GM21423 (cell line): ENCODE measurements around the gene MAU2.
"Not testable (repeated sequence)": the region's sequence is repeated elsewhere in the genome, so short reads cannot be mapped to it uniquely, and the experiment has no call there.

Experiments
- ATAC-seq: cut with Tn5 transposase; IDR thresholded peaks from one replicate; pipeline ENCODE4 v1.9.1; 2021; ENCODE audit warnings: mild to moderate bottlenecking, moderate library complexity; ENCODE audit not compliant: unreplicated experiment

The MAU2 gene

DNA sequence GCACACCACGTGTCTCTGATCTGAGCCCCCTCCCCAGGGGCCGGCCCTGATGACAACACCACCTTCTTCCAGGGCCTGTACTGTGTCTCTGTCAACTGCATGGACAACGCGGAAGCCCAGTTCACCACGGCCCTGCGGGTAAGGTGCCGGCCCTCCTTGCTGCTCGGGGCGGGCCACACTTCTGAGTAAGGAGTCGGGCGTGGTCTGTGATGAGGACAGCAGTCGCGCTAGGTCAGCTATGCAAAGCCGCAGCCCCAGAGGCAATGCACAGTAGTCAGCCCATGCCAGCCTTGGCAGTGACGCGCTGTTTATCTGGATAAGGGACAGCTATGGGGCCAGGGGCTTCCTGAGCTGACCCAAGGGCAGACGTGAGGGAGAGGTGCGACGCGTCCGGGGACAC lies 24.6 kb downstream of the MAU2 start:
- no peak for ATAC-seq

DNA sequence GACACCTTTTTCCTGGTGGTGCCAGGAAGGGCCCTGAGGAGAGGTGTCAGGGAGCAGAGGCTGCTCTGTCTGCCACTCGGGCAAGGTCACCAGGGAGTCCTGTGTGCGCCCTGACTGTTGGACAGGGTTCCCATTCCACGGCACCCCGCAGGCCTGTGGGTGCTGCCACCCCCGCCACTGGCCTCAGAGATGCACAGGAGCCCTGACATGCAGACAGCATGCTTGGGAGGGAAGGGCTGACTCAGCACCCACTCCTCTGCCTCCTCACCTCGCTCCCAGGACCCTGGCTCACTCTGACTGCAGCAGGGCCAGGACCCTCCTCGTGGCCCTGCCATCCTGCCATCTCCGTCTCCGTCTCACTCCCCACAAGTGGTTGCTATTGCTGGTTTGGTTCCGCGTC lies 25.3 kb downstream of the MAU2 start:
- ATAC-seq: no peak

DNA sequence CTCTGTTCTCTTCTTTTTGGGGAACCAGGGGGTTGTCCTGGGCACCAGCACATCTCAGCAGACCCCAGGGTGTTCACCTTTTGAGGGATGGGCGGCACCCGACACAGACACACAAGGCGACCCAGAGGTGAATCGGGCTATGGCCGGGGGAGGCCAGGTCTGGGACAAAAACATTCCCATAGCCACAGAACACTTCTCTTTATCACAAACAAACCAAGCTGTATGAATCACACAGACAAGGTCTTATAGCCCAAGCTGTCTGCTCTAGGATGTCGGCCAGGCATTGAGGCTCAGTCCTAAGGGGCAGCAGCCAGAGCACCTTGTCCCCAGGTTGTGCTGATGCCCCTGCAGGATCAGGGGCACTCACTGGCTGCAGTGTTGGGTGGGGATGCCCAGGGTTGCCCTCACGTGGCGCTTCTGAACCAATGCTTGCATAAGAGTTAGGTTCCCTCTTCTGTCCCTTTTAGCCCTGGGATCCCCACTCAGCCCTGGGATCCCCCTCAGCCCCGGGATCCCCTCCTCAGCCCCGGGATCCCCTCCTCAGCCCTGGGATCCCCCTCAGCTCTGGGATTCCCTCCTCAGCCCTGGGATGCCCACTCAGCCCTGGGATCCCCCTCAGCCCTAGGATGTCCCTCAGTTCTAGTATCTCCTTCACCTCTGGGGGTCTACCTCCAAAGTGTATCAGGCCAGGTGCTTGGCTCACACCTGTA lies 26.9 kb downstream of the MAU2 start:
- no peak for ATAC-seq

DNA sequence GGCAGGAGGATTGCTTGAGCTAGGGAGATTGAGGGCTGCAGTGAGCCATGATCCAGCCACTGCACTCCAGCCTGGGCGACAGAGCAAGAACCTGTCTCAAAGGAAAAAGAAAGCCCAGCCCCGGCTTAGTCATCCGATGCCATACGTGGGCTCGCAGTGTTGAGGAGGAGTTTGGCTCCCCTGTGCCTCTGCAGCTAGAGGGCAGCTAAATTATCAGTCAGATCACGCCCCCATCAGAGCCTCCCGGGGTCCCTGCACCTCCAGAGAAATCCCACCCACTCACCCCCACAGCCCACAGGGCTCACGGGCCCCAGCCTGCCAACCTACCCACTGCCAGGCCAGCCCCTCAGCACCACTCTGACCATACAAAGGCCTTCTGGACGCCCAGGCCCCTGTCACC lies 27.6 kb downstream of the MAU2 start:
- no peak for ATAC-seq

DNA sequence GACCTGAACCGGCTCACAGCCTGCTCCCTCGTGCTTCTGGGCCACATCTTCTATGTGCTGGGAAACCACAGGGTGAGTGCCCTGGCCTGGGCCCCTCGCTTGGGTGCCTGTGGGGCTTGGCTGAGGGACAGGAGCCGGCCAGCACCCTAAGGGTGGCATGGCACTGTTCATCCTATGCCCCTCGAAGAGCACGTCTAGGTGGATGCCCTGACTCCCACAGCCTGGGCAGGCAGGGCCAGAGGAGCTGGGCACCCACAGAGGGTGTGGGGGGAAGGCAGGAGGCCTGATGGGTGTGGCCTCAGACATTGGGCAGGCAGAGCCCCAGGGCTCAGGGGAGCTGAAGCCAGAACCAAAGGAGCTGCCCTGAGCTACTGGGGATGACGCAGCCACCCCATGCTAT lies 28.7 kb downstream of the MAU2 start:
- no peak for ATAC-seq

DNA sequence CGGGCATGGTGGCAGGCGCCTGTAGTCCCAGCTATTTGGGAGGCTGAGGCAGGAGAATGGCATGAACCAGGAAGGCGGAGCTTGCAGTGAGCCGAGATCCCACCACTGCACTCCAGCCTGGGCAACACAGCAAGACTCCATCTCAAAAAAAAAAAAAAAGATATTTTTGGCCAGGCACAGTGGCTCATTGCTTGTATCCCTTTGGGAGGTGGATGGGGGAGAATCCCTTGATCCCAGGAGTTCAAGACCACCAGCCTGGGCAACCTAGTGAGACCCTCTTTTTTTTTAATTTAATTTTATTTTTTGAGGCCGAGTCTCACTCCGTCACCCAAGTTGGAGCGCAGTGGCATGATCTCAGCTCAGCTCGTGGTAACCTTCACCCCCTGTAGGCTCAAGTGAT lies 30.1 kb downstream of the MAU2 start:
- ATAC-seq: not testable (repeated sequence)

DNA sequence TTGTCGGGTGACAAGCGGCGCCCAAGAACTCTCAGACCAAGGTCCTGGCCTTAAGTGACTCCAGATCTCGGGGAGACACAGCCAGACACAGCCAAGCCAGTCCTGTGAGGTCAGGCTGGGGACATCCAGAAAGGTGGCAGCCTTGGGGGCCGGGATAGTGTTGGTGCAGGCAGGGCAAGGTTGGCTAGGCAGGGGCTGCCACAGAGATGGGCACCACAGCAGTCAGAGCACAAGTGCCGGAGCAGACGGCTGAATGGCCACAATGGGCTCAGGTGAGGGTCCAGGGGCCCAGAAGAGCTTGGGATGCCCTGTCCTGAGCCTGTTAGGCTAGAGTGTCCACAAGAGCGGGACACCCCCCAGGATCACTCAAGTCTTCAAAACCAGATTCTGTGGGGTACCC lies 32.2 kb downstream of the MAU2 start:
- ATAC-seq: no peak

DNA sequence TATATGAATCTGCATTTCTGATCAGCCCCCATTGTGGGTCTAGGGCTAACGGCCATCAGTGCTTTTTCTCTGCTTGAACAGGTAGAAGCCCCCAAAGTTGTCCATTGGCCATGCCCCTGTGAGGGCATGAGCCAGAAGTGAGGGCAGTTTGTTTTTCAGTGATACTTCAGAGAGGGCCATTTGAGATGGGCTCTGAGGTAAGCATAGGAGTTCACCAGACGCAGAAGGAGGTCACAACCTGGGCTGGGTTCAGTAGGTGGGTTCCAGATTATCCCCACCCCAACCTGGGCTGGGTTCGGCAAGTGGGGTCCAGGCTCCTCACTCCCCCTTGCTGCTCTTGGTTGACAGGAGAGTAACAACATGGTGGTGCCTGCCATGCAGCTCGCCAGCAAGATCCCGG lies 33.4 kb downstream of the MAU2 start:
- no peak for ATAC-seq

DNA sequence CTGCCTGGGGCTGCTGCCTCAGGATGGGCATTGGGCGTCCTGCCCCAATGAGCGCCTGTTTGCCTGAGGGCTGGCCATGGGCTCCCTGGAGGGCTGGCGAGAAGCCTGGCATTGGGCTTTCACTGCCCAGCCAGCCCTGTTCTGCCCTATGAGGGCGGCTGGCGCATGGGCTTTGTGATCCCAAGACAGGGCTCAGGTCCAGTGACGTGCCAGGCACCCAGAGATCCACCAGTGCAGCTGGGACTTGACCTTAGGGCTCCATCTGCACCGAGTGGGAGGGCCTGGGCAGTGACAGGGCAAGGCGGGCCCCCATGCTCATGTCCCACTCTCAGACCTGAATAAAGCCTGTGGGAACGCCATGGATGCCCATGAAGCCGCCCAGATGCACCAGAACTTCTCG lies 34.3 kb downstream of the MAU2 start:
- no peak for ATAC-seq

DNA sequence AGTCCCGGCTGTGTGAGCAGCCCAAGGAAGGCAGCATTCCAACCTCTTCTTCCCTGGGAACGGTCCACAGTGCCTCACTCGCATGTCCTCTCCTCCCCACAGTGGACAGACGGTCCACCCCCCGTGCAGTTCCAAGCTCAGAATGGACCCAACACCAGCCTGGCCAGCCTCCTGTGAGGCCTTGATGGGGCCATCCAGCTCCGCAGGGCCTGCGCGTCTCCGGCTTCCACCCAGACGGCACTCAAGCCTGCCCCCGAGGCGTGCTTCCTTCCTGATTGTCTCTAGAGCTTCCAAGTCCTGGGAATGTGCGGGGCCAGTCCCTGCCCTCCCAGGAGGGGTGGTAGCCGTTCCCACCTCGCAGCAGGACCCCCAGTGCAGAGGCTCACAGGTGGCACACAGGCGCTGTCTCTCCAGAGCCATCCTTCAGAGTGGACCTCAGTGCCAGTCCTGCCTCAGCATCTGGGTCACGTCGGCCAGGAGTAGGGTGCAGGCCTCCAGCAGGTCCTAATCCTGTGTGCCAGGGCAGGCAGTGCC lies 35.0 kb downstream of the MAU2 start:
- no peak for ATAC-seq

DNA sequence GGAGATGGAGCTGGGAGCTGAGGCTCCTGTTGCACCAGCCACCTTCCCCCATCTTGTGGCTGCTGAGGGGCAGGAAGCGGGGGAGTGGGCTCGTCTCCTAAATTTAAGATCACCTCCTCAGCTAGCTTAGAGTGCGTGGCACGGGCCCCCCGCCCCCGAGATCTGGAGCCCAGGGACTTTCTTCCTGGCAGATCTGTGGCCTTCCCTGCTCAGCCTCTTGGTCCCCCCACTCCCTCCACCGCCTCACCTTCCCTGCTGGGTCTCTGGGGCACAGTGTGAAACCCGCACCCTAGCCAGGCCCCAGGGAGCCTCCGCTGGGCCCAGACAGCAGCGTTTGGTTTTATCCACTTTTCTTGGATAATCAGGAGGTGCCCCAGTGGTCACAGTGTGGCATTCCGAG lies 35.9 kb downstream of the MAU2 start:
- no peak for ATAC-seq

DNA sequence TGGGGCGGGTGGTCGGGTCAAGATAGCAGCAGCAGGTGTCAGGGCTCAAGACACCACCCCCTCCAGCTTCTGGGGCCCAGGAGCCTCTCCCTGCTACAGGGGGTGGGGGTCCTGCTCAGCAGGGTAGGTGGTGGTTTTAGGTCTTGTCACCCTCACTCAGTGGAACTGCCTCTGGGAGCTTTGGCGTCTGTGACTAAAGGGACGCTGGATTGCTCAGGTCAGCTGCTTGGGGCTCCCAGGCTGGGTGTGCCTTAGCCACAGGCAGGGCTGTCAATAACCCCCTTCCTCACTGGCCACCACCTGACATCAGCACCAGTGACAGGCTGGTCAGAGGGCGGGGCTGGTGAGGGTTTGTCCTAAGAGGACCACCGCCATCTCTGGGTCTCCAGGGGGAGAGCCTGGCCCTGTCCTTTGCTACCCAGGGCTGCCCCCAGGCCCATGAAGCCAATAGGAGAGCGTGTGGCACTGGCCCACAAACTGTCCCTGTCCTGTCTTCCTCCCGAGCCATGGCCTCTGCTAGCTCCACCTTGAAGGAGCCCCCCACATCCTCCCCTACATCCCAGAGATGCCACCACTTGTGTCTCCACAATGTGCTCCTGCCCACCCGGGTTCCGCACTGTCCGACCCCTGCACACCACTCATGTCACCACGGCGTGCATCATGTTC lies 36.4 kb downstream of the MAU2 start:
- ATAC-seq: no peak

DNA sequence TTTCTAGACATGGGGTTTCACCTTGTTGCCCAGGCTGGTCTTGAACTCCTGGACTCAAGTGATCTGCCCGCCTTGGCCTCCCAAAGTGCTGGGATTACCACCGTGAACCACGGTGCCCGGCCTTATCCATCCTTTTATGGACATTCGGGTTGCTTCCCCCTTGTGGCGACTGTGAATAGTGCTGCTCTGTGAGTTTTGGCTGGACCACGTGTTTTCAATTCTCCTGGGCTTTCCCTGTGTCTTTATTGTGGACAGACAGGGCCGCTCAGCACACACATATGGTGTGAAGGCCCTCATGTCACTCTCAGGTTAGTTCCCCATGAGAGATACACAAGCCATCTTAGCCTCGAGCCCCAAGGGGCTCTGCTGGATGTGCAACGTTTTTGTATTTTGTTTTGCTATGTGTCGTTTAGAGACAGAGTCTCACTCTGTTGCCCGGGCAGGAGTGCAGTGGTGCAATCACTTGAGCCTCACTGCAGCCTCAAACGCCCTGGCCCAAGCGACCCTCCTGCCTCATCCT lies 40.5 kb downstream of the MAU2 start:
- ATAC-seq: peak; percentile 58

DNA sequence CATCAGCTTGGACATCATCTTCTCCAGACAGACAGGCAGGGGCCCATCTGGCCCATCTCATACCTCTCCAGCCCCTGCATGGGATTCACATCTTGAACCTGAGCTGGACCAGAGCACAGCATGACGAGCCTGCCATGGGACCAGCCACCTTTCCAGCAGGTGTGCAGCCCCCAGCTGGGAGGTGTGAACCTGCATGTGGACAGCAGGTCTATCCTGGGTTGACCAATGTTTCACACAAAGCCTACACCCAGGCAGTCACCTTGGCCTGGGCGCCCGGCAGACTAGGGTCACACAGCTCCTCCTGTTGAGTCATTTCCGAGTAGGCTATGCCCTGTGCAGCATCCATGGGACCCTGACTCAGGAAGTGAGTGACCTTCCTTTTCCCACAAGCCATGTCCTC lies 41.4 kb downstream of the MAU2 start:
- no peak for ATAC-seq

DNA sequence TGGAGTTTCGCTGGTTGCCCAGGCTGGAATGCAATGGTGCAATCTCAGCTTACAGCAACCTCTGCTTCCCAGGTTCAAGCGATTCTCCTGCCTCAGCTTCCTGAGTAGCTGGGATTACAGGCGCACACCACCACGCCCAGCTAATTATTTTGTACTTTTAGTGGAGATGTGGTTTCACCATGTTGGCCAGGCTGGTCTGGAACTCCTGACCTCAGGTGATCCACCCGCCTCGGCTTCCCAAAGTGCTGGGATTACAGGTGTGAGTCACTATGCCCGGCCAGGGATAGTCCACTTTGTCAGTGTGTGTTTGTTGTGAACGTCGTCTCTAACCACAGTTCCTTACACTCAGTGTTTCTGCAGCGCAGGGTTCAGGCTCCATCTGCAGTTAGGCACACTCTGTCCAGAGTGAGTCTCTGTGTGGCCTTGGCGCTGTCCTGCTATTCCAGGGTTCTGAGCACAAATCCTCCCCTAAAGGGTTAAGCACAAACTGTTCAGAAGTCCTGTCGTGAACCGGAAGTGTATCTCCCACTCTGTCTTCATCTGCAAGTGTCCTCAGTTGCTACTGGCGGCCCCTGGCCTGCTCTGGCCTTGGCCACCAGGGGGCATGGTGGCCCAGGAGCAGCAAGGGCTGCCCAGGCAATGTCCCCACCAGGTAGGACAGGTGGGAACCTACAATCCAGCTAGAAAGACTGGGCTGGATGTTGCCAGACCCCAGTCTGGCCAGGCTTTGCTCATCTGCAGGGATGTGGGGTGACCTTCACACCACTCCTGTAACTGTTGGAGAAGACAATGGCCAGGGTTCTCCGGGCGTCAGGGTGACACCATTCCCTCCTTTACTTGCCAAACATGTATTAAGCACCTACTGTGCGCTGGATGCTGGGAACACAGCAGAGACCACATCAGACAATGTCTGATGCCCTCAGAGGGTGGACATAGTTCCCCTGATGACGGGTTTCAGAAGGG lies 46.1 kb downstream of the MAU2 start:
- peak; percentile 65 for ATAC-seq

DNA sequence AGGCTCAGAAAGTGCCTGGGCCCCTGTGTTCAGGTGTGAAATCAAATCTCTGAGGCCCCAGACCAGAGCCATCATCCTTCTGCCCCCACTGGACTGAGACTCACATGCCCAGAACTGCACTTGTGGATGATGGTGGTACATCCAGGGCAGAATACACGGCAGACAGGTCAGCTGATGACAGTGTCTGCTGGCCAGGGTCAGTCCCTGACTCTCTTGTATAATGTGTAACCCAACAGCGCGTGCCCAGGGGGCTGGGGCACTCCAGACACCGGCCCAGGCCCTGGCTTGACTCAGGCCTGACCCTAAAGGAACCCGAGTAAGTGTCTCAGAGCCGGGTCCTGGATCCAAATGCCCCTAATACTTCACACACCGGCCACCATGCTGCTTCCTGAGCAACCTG lies 47.5 kb downstream of the MAU2 start:
- ATAC-seq: no peak

DNA sequence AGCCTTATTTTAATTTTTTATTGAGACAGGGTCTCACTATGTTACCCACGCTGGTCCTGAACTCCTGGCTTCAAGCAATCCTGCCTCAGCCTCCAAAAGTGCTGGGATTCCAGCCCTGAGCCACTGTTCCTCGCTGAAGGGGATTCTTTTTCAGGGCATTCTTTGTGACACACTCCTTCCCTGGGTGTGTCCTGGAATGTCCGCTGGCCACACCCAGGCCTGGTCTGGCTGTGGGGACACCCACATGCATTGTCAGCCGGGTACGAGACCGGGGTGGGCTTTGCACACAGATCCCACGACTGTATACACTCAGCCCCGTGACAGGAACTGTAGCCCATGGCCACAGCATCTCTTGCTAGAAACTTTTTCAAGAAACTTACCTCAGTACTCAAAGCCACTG lies 50.4 kb downstream of the MAU2 start:
- no peak for ATAC-seq

DNA sequence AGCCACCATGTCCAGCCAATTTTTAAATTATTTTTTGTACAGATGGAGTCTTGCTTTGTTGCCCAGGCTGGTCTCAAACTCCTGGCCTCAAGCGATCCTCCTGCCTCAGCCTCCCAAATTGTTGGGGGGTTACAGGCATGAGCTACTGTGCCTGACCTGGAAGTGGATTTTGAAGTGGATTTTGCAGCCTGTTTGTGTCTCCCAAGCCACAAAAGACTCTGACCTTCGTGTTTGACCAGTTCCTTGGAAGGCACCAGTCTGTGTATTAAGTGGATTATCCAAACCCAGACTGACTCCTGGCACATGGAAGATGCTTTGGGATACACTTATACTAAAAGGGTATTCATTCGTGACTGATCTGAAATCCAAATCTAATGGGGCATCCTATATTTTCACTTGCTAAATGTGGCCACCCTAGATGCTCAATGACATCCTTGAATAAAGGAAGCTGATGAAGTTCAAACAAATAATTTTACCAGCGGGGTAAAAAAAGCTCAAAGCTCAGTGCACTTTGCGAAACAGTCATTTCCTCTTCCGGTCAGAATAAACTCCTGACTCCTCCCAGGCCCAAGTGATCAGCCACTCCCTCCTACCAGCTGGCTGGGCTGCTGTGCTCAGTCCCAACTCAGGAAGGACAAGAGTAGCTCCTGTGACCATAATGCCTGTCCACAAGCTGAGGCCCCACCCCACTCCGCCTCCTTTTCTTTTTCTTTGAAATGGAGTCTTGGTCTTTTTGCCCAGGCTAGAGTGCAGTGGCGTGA lies 52.2 kb downstream of the MAU2 start:
- peak; percentile 93 for ATAC-seq

DNA sequence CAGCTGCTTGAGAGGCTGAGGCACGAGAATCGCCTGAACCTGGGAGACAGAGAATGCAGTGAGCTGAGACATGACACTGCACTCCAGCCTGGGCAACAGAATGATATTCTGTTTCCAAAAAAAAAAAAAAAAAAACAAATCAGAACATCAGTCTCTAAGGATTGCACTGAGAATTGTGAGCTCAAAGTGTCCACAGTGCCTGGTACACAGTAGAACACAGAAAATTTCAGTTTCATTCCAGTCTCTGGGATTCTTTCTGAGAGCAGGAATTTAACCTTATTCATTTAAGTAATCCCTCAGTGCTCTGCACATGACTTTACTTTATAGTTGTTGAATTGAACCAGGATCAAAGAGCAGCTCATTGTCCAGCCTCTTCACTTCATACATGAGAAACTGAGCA lies 58.9 kb downstream of the MAU2 start:
- no peak for ATAC-seq

DNA sequence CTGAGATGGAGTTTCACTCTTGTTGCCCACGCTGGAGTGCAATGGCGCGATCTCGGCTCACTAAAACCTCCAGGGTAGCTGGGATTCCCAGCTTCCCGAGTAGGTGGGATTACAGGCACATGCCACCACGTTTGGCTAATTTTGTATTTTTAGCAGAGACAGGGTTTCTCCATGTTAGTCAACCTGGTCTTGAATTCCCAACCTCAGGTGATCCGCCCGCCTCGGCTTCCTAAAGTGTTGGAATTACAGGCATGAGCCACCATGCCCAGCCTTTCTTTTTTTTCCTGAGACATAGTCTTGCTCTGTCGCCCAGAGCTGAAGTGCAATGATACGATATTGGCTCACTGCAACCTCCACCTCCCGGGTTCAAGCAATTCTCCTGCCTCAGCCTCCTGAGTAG lies 59.7 kb downstream of the MAU2 start:
- ATAC-seq: not testable (repeated sequence)
